Prostate gland (tissue), 2 donors: ENCODE measurements around the gene ZNF423. TPM values are rescaled to one million over a fixed set of nuclear protein-coding genes. Genes with fewer than 3 reads are reported as not detected.

ENCODE experiments used
- DNase-seq: peaks from one replicate; pipeline ENCODE4 v3.0.0-alpha.2; 2019; ENCODE audit warnings: low spot score
- H3K27ac ChIP-seq, 2 donors: fragments of 200-600 bp; sonication (generic); 2 replicates each; pipeline ENCODE4 v1.5.1; 2017 to 2019
- H3K27me3 ChIP-seq: fragments of 200-600 bp; sonication (generic); replicated peaks from 2 replicates; pipeline ENCODE4 v1.5.1; 2019; ENCODE audit not compliant: insufficient read depth
- H3K36me3 ChIP-seq, 2 donors: fragments of 200-600 bp; sonication (generic); 1 replicate in 1 of 2; 2 replicates in 1 of 2; pipeline versions ENCODE4 v1.5.1 to v1.8.1; 2017 to 2019
- H3K4me1 ChIP-seq: fragments of 200-600 bp; sonication (generic); replicated peaks from 2 replicates; pipeline ENCODE4 v1.5.1; 2019
- H3K4me3 ChIP-seq, 2 donors: fragments of 200-600 bp; sonication (generic); 2 replicates each; pipeline ENCODE4 v1.5.1; 2017 to 2019
- H3K9me3 ChIP-seq: fragments of 200-600 bp; sonication (generic); 2 replicates; pipeline ENCODE4 v1.5.1; 2017
- POLR2A ChIP-seq: fragments of 450-650 bp; IDR thresholded peaks from one replicate; pipeline ENCODE4 v1.6.1; 2016; ENCODE audit warnings: antibody characterized with exemption, mild to moderate bottlenecking
- POLR2AphosphoS5 ChIP-seq: sonication (generic); formaldehyde crosslinking; IDR thresholded peaks from one replicate; pipeline ENCODE4 v1.6.1; 2017; ENCODE audit warnings: antibody characterized with exemption
- WGBS: methylation state at CpG from one replicate; pipeline ENCODE4 v1.1.5; 2018; 5-methylcytosine and 5-hydroxymethylcytosine counted together
- intact Hi-C: fragments of 100-400 bp; cut with DNase I; formaldehyde crosslinking; loops from one replicate; pipeline ENCODE4 v1.14.2; 2022
- total RNA-seq, 2 donors: library from RNA; depleted of rRNA; stranded (reverse); fragments of >200 nt; gene quantifications; one replicate each; pipeline ENCODE4 v1.1.0, GENCODE V29; 2016
- TF ChIP-seq, protein P1 (sequence below), 4 experiments: fragments of 200-600 bp in 2 of 4; fragments of 450-650 bp in 2 of 4; sonication (generic) in 2 of 4; IDR thresholded peaks; 1 replicate in 3 of 4; 2 replicates in 1 of 4; pipeline ENCODE4 v1.5.1; 2016 to 2019; ENCODE audit warnings: antibody characterized with exemption in 4 of 4, mild to moderate bottlenecking in 2 of 4, moderate library complexity in 2 of 4

Gene ZNF423
- total RNA-seq, 2 donors from 2014 or later = 6.1 to 22.7 TPM

DNA sequence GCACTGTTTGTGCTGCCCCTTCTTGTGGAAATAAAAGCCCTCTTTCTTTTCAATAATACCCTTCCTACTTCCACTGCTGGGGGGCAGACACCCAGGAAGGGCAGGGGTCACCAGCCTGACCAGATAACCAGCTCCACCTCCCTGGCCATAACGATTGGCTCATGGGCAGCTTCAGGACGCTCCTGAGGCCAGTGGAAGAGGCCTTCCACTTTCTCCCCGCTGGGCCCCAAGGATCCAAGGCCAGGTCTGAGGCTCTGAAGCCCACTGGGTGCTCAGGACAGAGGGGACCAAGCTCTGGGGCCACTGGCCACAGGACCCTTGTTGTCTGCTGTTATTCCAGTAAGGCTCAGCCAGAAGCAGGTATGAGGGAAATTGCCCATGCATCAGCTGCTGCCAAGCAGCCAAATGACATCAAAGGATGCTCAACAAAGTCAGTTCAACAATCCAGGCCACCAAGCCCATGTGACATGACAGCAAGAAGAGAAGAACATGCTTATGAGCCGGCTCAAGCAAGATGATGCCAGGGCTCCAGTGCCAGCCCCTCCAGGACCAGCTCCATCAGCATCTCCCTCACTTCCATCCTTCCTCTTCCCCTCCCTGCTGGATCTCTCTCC, 238.8 kb downstream of the ZNF423 start:
- H3K4me1 ChIP-seq = no peaks in the 10 kb centered on the region
- 77% methylated on average over 4 of the region's 4 CpGs for WGBS
- no peak overlapping the region for H3K27ac ChIP-seq
- intact Hi-C loops = no loop called here
- H3K9me3 ChIP-seq = no peaks in the 10 kb centered on the region
- no peak for DNase-seq
- TF ChIP-seq, protein P1, sequence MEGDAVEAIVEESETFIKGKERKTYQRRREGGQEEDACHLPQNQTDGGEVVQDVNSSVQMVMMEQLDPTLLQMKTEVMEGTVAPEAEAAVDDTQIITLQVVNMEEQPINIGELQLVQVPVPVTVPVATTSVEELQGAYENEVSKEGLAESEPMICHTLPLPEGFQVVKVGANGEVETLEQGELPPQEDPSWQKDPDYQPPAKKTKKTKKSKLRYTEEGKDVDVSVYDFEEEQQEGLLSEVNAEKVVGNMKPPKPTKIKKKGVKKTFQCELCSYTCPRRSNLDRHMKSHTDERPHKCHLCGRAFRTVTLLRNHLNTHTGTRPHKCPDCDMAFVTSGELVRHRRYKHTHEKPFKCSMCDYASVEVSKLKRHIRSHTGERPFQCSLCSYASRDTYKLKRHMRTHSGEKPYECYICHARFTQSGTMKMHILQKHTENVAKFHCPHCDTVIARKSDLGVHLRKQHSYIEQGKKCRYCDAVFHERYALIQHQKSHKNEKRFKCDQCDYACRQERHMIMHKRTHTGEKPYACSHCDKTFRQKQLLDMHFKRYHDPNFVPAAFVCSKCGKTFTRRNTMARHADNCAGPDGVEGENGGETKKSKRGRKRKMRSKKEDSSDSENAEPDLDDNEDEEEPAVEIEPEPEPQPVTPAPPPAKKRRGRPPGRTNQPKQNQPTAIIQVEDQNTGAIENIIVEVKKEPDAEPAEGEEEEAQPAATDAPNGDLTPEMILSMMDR (IDR thresholded peaks at IDR 0.05) = no peak
- no peak for TF ChIP-seq POLR2A
- no peak for TF ChIP-seq POLR2AphosphoS5
- H3K36me3 ChIP-seq = no peaks in the 10 kb centered on the region
- H3K27me3 ChIP-seq = no peaks in the 10 kb centered on the region
- no peak overlapping the region for H3K4me3 ChIP-seq

DNA sequence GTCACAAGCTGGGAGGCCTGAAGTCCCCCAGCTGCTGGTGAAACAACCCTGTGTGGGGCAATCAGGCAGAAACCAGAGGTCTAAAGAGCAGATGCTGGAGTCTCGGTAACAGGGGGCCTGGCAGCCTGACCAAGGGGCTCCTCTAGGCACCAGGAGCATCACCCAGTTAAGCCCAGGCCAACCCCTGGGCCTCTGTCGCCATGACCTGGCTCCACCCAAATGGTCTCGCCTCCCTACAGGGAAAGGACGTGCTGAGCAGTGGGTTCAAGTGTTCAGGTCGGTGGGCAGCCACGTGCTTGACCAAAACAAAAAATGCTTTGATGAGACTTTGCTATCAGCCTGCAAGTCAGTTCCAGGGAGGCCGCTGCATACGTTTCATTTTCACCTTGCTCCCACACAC, 240.3 kb downstream of the ZNF423 start:
- no peak overlapping the region for H3K27ac ChIP-seq
- intact Hi-C loops = no loop called here
- no peaks in the 10 kb centered on the region for H3K36me3 ChIP-seq
- no peaks in the 10 kb centered on the region for H3K9me3 ChIP-seq
- no peaks in the 10 kb centered on the region for H3K4me1 ChIP-seq
- no peak for DNase-seq
- 91% methylated on average over 8 of the region's 8 CpGs for WGBS
- H3K27me3 ChIP-seq = no peaks in the 10 kb centered on the region
- no peak for TF ChIP-seq POLR2AphosphoS5
- no peak for TF ChIP-seq POLR2A
- TF ChIP-seq, protein P1 (IDR thresholded peaks at IDR 0.05) = no peak
- no peak overlapping the region for H3K4me3 ChIP-seq

DNA sequence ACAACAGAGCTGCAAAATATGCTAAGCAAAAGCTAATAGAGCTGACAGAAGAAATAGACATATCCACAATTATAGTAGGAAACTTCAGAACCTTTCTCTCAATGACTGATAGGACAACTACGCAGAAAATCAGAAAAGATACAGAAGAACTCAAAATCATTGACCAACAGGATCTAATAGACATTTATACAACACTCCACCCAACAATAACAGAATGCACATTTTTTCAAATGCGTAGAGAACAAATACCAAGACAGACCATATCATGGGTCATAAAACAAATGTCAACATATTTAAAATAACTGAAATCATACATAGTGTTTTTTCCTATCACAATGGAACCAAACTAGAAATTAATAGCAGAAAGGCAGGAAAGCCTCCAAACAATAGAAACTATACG, 244.9 kb downstream of the ZNF423 start:
- Histone ChIP-seq H3K27ac (no peak overlapping the region), H3K9me3 (no peaks in the 10 kb centered on the region), H3K4me3 (no peak overlapping the region), H3K4me1 (no peaks in the 10 kb centered on the region), H3K36me3 (no peaks in the 10 kb centered on the region), H3K27me3 (peaks cover under 1% of the 10 kb centered on the region)
- intact Hi-C loops = no loop called here
- TF ChIP-seq POLR2A = no peak
- TF ChIP-seq POLR2AphosphoS5 = no peak
- TF ChIP-seq, protein P1 (IDR thresholded peaks at IDR 0.05) = no peak
- no peak for DNase-seq
- WGBS = 75% methylated on average over 3 of the region's 3 CpGs

DNA sequence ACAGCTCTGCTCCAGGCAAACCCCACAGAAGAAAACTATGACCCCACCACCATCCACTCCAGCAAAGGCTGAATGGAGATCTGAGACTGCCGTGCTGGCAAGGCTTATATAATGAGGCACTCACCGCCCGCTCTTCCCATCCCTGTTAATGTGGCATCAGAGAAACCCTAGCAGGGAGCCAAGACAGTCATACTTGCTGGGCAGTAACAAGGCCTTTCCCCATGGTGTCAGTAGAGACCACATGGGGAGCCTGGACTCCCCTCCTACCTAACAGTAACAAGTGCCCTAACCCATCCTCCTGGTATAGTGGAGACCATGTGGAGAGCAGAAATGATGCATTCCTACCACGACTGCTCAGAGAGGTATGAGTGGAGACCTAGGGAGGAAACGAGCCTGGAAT, 247.1 kb downstream of the ZNF423 start:
- TF ChIP-seq, protein P1 (IDR thresholded peaks at IDR 0.05) = peak in 1 of 4 experiments; percentile 42
- no peak for TF ChIP-seq POLR2AphosphoS5
- H3K9me3 ChIP-seq = no peaks in the 10 kb centered on the region
- no peaks in the 10 kb centered on the region for H3K4me1 ChIP-seq
- WGBS = 63% methylated on average over 5 of the region's 5 CpGs
- H3K27ac ChIP-seq = no peak overlapping the region
- no peak for DNase-seq
- H3K27me3 ChIP-seq = peaks cover 2% of the 10 kb centered on the region
- intact Hi-C loops = loop anchor here (5.0 kb wide), 2 partner anchors 149 to 249 kb away; partner anchors contain the start of gene ZNF423
- no peaks in the 10 kb centered on the region for H3K36me3 ChIP-seq
- no peak overlapping the region for H3K4me3 ChIP-seq

DNA sequence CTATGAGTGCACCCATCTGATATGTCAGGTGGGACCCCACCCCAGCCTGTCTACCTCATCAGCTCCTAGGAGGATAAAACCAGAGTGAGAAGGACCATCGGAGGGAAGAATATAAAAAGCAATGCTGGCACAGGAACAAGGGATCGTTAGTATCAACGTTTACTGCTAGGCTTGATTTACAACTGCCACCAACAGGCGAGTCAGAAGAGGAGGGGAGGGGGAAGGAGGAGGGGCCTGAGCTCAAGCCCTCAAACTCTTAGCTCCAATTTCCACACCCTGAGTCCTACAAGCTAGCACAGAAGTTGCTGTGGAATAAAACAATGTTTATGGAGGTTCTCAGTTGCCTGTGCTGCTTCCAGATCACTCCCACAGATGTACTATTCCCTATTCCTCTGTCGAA, 247.8 kb downstream of the ZNF423 start:
- TF ChIP-seq POLR2AphosphoS5 (no peak), POLR2A (no peak)
- TF ChIP-seq, protein P1 (IDR thresholded peaks at IDR 0.05) = no peak
- Histone ChIP-seq H3K4me1 (no peaks in the 10 kb centered on the region), H3K27ac (no peak overlapping the region), H3K9me3 (no peaks in the 10 kb centered on the region), H3K4me3 (no peak overlapping the region), H3K36me3 (no peaks in the 10 kb centered on the region), H3K27me3 (peaks cover 2% of the 10 kb centered on the region)
- intact Hi-C loops = loop anchor here (5.0 kb wide), 2 partner anchors 149 to 249 kb away; partner anchors contain the start of gene ZNF423
- 3% methylated on average over 5 of the region's 5 CpGs for WGBS
- DNase-seq = no peak
